Motor neuron (in vitro differentiated cells): ENCODE results near the gene GALK1. TPM values are rescaled to one million over a fixed set of nuclear protein-coding genes. Genes with fewer than 3 reads are reported as not detected.
A peak's percentile ranks its signal among the peaks of the same experiment; 100 is the strongest.

Source experiments
- ATAC-seq, 8 experiments: fragments of 200-7000 bp; cut with Tn5 transposase; replicated peaks in 6 of 8; 2 replicates each; pipeline ENCODE4 v1.8.0; 2021; ENCODE audit warnings: mild to moderate bottlenecking in 8 of 8, moderate library complexity in 8 of 8
- H3K27ac ChIP-seq, 2 donors: fragments of 250-450 bp; sonication (Bioruptor Pico); 2 replicates each; pipeline ENCODE4 v1.9.0; 2021; ENCODE audit warnings: antibody characterized with exemption in 2 of 2, mild to moderate bottlenecking in 2 of 2, moderate library complexity in 1 of 2
- H3K4me1 ChIP-seq, 2 donors: fragments of 250-450 bp; sonication (Bioruptor Pico); replicated peaks in 1 of 2; 2 replicates each; pipeline ENCODE4 v1.6.1; 2021; ENCODE audit warnings: antibody characterized with exemption in 2 of 2, mild to moderate bottlenecking in 2 of 2, moderate library complexity in 1 of 2
- H3K4me3 ChIP-seq, 5 donors: fragments of 250-450 bp; sonication (Bioruptor Pico); 2 replicates each; pipeline ENCODE4 v1.9.0; 2021; ENCODE audit warnings: antibody characterized with exemption in 5 of 5, mild to moderate bottlenecking in 5 of 5, moderate library complexity in 4 of 5
- WGBS, 10 experiments: fragments of 450-650 bp; shearing (Covaris generic); methylation state at CpG; one replicate each; pipeline ENCODE4 v1.0.0; 2022; 5-methylcytosine and 5-hydroxymethylcytosine counted together
- in situ Hi-C, 9 experiments: fragments of 400-800 bp; cut with MboI; loops; one replicate each; pipeline ENCODE4 v1.15.0; 2021; ENCODE audit warnings: low sequenced_read_pairs in 9 of 9, low pct_unique_long_range_greater_than_20kb in 2 of 9; ENCODE audit not compliant: unreplicated experiment in 9 of 9
- total RNA-seq, 8 experiments: library from RNA; unstranded; fragments of 300-600 nt; gene quantifications; 2 replicates each; pipeline versions ENCODE4 v1.2.3 to v1.2.4, GENCODE V29; 2022

Gene GALK1
- total RNA-seq, 8 experiments from 2014 or later, result 10.0 to 32.7 (median 16.4) TPM

- 73 to 100% (median 95%) methylated on average over 1 to 6 of the region's 25 CpGs; no CpG with 5 or more reads in 7 of the 10 experiments for WGBS, 10 experiments
- Histone ChIP-seq H3K4me1 (peaks cover 0 to 1% of the 10 kb centered on the region in 2 donors), H3K27ac (no peak overlapping the region), H3K4me3 (no peak overlapping the region)
- ATAC-seq, result no peak
- in situ Hi-C loops, result loop anchor here in 1 of 9 experiments (10.0 kb wide), 1 partner anchor 69 kb away; no protein-coding TSS in a partner anchor
Observed at GRCh38 chr17:75743625-75744206, 21.3 kb downstream of the GALK1 start.

GRCh38 chr17:75742337-75742736 lies 22.7 kb downstream of the GALK1 start:
- 94 to 100% (median 100%) methylated on average over 1 to 3 of the region's 25 CpGs; no CpG with 5 or more reads in 7 of the 10 experiments for WGBS, 10 experiments
- in situ Hi-C loops, result loop anchor here in 1 of 9 experiments (10.0 kb wide), 1 partner anchor 68 kb away; no protein-coding TSS in a partner anchor
- peaks cover 12 to 13% of the 10 kb centered on the region in 2 donors for H3K4me1 ChIP-seq
- no peak for ATAC-seq
- H3K27ac ChIP-seq, result no peak overlapping the region
- H3K4me3 ChIP-seq, result no peak overlapping the region

GRCh38 chr17:75740631-75741077 lies 24.3 kb downstream of the GALK1 start:
- 73 to 80% methylated on average over 3 to 6 of the region's 17 CpGs; no CpG with 5 or more reads in 8 of the 10 experiments for WGBS, 10 experiments
- no peak overlapping the region for H3K4me3 ChIP-seq
- in situ Hi-C loops, result loop anchor here in 1 of 9 experiments (10.0 kb wide), 1 partner anchor 66 kb away; no protein-coding TSS in a partner anchor
- H3K27ac ChIP-seq, result no peak overlapping the region
- no peak for ATAC-seq
- H3K4me1 ChIP-seq, result peaks cover 12 to 13% of the 10 kb centered on the region in 2 donors

GRCh38 chr17:75740215-75740614 lies 24.8 kb downstream of the GALK1 start:
- 70 to 97% methylated on average over 5 to 7 of the region's 17 CpGs; no CpG with 5 or more reads in 8 of the 10 experiments for WGBS, 10 experiments
- in situ Hi-C loops, result loop anchor here in 1 of 9 experiments (10.0 kb wide), 1 partner anchor 65 kb away; no protein-coding TSS in a partner anchor
- H3K4me1 ChIP-seq, result peaks cover 12 to 13% of the 10 kb centered on the region in 2 donors
- H3K27ac ChIP-seq, result no peak overlapping the region
- no peak for ATAC-seq
- H3K4me3 ChIP-seq, result no peak overlapping the region

- no peak overlapping the region for H3K4me3 ChIP-seq
- H3K4me1 ChIP-seq, result peaks cover 12 to 13% of the 10 kb centered on the region in 2 donors
- no peak for ATAC-seq
- WGBS, 10 experiments, result 60 to 100% (median 91%) methylated on average over 1 to 3 of the region's 14 CpGs; no CpG with 5 or more reads in 6 of the 10 experiments
- in situ Hi-C loops, result loop anchor here in 1 of 9 experiments (10.0 kb wide), 1 partner anchor 65 kb away; no protein-coding TSS in a partner anchor
- no peak overlapping the region for H3K27ac ChIP-seq
Observed at GRCh38 chr17:75739801-75740200, 25.2 kb downstream of the GALK1 start.

- in situ Hi-C loops, result no loop called here
- Histone ChIP-seq H3K4me3 (no peak overlapping the region), H3K27ac (no peak overlapping the region), H3K4me1 (peaks cover 12 to 13% of the 10 kb centered on the region in 2 donors)
- 80 to 100% (median 94%) methylated on average over 1 to 7 of the region's 7 CpGs; no CpG with 5 or more reads in 4 of the 10 experiments for WGBS, 10 experiments
- ATAC-seq, result no peak
Observed at GRCh38 chr17:75739174-75739573, 25.8 kb downstream of the GALK1 start.

- ATAC-seq, result peak in 5 of 8 experiments; percentile 74 to 89 (median 80)
- Histone ChIP-seq H3K4me1 (peaks cover 12 to 13% of the 10 kb centered on the region in 2 donors), H3K4me3 (no peak overlapping the region), H3K27ac (peak overlapping the region; percentile 40 to 64)
- in situ Hi-C loops, result no loop called here
- 40 to 90% (median 75%) methylated on average over 1 to 6 of the region's 14 CpGs; no CpG with 5 or more reads in 4 of the 10 experiments for WGBS, 10 experiments
Observed at GRCh38 chr17:75738218-75738802, 26.7 kb downstream of the GALK1 start.

- in situ Hi-C loops, result no loop called here
- whole genome bisulfite sequencing, 10 experiments, result 80 to 100% methylated on average over 1 of the region's 20 CpGs; no CpG with 5 or more reads in 8 of the 10 experiments
- H3K27ac ChIP-seq, result peak overlapping the region in 1 of 2 donors; percentile 42
- H3K4me1 ChIP-seq, result peaks cover 12 to 13% of the 10 kb centered on the region in 2 donors
- H3K4me3 ChIP-seq, result no peak overlapping the region
- peak in 4 of 8 experiments; percentile 4 to 8 (median 6) for ATAC-seq
Observed at GRCh38 chr17:75737133-75737962, 27.6 kb downstream of the GALK1 start.

- ATAC-seq, result no peak
- H3K4me1 ChIP-seq, result peaks cover 12 to 13% of the 10 kb centered on the region in 2 donors
- no peak overlapping the region for H3K27ac ChIP-seq
- no peak overlapping the region for H3K4me3 ChIP-seq
- 50 to 90% methylated on average over 1 to 2 of the region's 26 CpGs; no CpG with 5 or more reads in 8 of the 10 experiments for WGBS, 10 experiments
- in situ Hi-C loops, result no loop called here
Observed at GRCh38 chr17:75736173-75736835, 28.7 kb downstream of the GALK1 start.

GRCh38 chr17:75734674-75735294 lies 30.2 kb downstream of the GALK1 start:
- H3K4me1 ChIP-seq, result peaks cover 12 to 13% of the 10 kb centered on the region in 2 donors
- ATAC-seq, result no peak
- H3K4me3 ChIP-seq, result no peak overlapping the region
- WGBS, 10 experiments, result 43 to 94% (median 70%) methylated on average over 1 to 4 of the region's 4 CpGs; no CpG with 5 or more reads in 2 of the 10 experiments
- H3K27ac ChIP-seq, result no peak overlapping the region
- in situ Hi-C loops, result no loop called here

GRCh38 chr17:75733471-75733870 lies 31.5 kb downstream of the GALK1 start:
- in situ Hi-C loops, result no loop called here
- Histone ChIP-seq H3K4me3 (no peak overlapping the region), H3K27ac (no peak overlapping the region), H3K4me1 (peaks cover 9 to 12% of the 10 kb centered on the region in 2 donors)
- no peak for ATAC-seq
- WGBS, 10 experiments, result 60 to 100% (median 100%) methylated on average over 1 to 5 of the region's 18 CpGs; no CpG with 5 or more reads in 5 of the 10 experiments
